ENCODE measurements around the gene MARK2.

Gene MARK2

DNA sequence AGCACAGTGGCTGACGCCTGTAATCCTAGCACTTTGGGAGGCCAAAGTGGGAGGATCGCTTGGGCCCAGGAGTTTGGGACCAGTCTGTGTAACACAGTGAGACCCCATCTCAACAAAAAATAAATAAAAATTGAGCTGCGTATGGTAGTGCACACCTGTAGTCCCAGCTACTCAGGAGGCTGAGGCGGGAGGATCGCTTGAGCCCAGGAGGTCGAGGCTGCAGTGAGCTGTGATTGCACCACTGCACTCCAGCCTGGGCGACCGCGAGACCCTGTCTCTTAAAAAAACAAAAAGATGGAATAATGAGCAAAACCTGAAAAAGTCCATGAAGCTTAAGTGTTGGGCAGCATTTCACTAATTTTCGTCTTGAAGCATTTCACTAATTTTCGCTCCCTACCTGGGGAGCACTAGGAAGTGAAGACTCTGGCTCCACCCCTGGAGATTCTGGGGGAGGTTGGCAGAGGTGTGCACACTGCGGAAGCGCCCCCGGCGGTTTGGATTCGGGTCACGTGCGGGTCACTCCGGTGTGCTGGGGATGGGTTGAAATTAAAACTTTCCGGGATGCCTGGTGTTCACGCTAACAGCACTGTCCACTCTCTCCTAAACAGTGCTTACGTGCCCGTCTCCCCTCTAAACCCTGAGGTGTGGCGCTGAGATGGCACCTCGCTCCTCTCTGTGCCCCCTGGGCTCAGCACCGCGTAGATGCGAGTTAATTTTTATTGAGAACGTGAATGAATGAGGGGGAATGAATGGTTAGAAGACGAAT lies 99.0 kb downstream of the MARK2 start:
- DNase-seq = peak; percentile 66

DNA sequence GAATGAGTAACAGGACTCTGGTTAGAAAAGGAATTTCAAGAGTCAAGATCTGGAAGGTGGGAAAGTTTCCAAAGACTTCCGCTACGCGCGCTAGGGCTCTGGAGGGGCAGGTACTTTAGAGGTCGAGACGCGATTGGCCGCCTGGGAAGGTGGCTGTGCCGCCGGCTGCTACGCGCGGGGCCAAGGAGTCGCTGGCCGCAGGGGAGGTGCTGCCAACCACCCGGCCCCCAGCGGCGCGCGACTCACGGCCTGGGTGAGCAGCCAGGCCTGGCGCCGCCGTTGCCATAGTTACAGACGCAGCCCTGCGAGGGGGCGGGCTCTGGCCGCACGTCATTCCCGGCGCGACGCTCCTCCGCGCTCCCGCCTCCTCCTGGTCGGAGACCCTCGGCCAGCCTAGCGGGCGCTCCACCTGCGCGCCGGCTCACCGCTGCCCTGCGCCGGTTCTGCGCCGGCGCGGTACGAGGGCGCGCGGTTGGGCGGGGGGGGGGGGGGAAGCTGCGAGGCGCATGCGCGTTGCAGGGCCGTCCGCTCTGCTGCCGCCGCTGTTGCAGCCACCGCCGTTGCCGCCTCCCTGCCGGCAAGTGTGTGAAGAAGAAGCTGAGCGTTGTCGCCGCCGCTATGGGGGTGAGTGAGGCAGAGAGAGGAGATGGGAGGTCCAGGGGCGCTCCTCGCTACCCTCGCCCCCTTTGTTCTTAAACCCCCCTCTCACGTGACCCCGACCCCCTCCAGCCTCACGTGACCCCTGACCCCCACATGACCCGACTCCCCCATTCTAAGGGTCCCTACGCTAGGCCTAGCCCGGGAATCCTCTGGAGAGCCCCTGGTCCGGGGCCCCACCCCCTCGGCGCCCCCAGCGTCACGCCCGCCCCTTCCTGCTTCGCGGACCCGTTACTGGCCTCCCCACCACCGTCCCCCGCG lies 99.8 kb downstream of the MARK2 start, which contains the start of gene NAA40:
Gene NAA40 (plus strand): TSS at position 524 of the 918 bp plus-strand sequence. CDS start 95 bp downstream, at position 619.
- DNase-seq = peak; percentile 99

- no peak for DNase-seq
Observed at GRCh38 chr11:63939397-63939891, 100.5 kb downstream of the MARK2 start.

DNA sequence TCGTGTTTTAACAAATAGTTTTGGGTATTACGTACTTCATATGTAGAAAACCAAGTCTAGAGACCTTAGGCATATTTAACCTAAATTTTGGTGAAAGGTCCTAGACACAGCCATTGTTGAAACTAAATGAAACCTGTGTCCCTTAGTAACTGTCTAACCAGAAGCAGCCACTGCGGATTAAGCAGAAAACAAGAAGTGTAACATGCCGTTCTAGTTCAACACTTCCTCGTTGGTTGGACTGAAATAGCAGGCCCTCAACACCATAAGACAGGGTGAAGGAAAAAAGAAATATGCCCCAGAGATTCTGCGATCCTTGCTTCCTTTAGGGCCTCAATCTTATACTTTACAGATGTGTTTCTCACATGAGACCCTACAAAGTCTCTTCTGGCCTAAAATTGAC lies 101.9 kb downstream of the MARK2 start:
- DNase-seq = no peak

DNA sequence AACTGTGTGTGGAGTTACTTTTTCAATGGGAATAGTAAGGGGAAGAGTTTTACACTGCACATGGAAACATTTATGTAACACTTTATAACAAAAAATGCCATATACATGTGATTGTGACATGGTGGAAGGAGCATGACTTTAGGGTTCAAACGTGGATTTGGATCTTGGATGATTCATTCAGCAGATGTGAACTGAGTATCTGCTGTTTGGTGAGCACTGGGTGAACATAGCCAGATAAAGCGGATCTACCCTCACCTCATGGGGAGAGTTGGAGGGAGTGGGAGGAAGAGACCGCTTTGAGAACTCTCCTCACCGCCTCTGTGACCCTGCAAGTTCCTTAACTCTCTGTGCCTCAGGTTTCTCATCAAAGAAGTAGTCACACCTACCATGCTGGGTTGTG lies 103.0 kb downstream of the MARK2 start:
- DNase-seq = no peak

DNA sequence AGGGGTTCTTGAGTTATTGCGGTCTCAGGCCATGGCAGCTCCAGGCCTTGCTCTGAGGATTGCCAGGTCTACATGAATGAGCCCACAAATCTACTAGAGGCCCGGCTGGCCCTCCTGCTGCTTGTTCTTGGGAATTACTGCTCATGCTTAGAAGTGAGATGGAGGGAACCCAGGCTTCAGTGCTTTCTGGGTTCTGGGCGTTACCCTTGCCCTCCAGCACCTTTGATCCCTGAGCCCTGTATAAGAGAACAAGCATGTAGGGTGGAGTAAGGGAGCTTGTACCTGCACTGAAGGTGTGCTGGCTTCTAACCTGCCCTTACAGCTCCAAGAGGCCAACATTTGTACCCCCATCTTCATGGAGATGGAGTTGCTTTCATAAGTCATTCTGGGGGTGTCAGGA lies 103.9 kb downstream of the MARK2 start:
- no peak for DNase-seq

- no peak for DNase-seq
Observed at GRCh38 chr11:63944987-63945386, 106.1 kb downstream of the MARK2 start.

DNA sequence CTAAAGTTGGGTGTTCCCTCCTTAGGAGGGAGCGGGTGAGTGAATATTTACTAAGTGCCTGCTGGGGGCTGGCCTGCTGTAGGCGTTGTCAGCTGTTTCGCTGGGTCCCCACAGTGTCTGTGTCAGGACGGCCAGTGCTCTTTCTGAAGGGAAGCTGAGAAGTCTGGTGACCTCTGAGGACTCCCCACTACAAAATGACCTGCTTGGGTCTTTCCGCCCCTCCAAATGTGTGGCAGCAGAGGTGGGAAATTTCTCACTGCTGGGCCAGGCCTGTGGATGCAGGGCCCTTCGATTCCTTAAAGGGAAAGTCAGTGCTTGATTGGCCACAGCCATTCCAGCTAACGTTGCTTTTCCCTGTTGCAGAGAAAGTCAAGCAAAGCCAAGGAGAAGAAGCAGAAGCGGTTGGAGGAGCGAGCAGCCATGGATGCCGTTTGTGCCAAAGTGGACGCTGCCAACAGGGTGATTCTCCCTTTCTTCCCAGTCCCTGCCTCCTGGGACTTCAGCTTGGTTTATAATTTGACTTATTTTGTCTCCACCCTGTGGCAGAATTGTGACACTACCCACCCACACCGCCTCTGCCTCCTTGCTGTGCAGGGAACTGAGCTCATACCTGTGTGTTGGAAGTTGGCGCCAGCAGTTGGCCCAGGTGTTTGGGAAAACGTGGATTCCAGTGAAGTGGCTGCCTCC lies 106.7 kb downstream of the MARK2 start:
- DNase-seq = peak; percentile 82

DNA sequence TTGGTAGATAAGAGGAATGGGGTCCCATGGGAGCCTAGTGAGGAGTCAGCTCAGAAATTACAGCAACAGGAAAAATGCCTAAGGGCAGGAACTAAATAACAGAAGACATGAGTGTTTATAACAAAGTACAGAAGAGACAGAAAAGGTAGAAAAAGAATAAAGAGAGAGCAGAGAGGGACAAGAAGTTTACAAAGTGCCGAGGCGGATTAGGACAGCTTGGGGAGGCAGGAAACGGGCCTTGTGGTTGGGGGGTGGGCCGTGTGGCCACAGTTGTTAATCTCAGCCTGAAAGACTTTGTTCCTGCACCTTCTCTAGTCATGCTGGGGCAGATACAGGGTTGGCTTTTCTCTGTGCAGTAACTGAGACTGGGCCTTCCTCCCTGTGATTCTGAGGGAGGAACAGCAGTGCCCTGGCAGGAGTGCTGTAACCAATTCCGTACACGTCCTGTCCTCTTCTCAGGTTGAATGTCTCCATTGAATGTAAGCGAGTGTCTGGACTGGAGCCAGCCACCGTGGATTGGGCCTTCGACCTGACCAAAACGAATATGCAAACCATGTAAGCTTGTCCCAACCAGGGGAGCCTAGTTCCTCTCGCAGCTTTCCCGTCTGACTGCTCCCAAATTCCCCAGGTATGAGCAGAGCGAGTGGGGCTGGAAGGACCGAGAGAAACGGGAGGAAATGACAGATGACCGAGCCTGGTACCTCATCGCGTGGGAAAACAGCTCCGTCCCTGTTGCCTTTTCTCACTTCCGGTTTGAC lies 113.0 kb downstream of the MARK2 start:
- DNase-seq = no peak

DNA sequence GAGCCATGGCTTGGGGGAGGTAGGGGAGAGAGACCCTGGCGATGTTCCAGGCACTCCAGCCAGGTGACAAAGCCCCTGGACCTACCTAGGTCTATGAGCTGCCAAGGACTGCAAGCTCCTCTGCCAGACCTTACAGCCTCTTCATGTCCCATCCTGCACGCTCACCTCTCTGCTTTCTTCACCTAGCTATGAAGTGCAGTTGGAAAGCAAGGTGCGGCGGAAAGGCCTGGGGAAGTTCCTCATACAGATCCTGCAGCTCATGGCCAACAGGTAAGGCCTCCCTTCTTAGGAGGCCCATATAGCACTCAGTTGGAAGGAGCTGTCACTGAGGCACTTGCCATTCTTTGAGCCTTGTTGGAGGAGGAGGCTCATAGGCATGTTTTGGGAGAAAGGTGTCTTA lies 113.7 kb downstream of the MARK2 start:
- DNase-seq = no peak

DNA sequence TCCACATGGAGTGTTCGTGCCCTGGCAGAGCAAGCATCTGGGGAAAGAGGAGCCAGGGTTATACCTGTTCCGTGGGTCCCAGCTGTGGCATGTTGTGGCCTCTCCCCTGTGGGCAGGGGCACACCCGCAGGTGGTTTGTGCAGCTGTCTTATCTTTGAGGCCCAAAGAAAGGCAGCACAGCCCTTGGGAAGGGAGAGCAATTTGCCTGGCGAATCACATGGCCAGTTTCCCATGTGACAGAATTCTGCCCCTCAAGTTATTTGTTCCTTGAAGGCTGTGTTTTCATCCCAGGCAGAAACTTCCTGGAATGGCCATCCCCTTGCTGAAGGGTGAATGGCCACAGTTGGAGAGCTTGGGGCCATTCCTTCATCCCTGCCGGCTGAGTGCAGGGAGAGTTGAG lies 119.1 kb downstream of the MARK2 start:
- no peak for DNase-seq

All from islet precursor cell (in vitro differentiated cells).